ENCODE data around the gene TNFRSF9.
"Not testable (repeated sequence)": the region's sequence is repeated elsewhere in the genome, so short reads cannot be mapped to it uniquely, and the experiment has no call there.

TNFRSF9 gene

GRCh38 chr1:7940745-7941436 lies at the start of gene TNFRSF9:
Gene TNFRSF9, minus strand, starts transcription at chr1:7940839. Its CDS starts 845 bp downstream, at chr1:7939994.
- DNase-seq: no peak

GRCh38 chr1:7989762-7990428 lies 49.3 kb upstream of the TNFRSF9 start:
- DNase-seq: no peak

GRCh38 chr1:7988576-7988975 lies 47.9 kb upstream of the TNFRSF9 start:
- no peak for DNase-seq

GRCh38 chr1:7987528-7987927 lies 46.9 kb upstream of the TNFRSF9 start:
- DNase-seq: no peak

- DNase-seq: no peak
These were observed 45.4 kb upstream of the TNFRSF9 start for GRCh38 chr1:7985851-7986612.

GRCh38 chr1:7984811-7985210 lies 44.2 kb upstream of the TNFRSF9 start:
- peak; percentile 4 for DNase-seq

GRCh38 chr1:7983086-7983778 lies 42.6 kb upstream of the TNFRSF9 start:
- no peak for DNase-seq

- no peak for DNase-seq
These were observed 40.3 kb upstream of the TNFRSF9 start for GRCh38 chr1:7980984-7981383.

GRCh38 chr1:7975212-7975865 lies 34.7 kb upstream of the TNFRSF9 start:
- no peak for DNase-seq

GRCh38 chr1:7973086-7973485 lies 32.4 kb upstream of the TNFRSF9 start:
- DNase-seq: no peak

- DNase-seq: no peak
These were observed 31.6 kb upstream of the TNFRSF9 start for GRCh38 chr1:7972285-7972684.

- DNase-seq: no peak
These were observed 30.4 kb upstream of the TNFRSF9 start for GRCh38 chr1:7971024-7971423.

GRCh38 chr1:7970246-7970645 lies 29.6 kb upstream of the TNFRSF9 start:
- no peak for DNase-seq

- no peak for DNase-seq
These were observed 27.0 kb upstream of the TNFRSF9 start for GRCh38 chr1:7967651-7968050.

- DNase-seq: no peak
These were observed 26.6 kb upstream of the TNFRSF9 start for GRCh38 chr1:7967196-7967595.

- DNase-seq: no peak
These were observed 23.8 kb upstream of the TNFRSF9 start for GRCh38 chr1:7964476-7964875.

- not testable (repeated sequence) for DNase-seq
These were observed 23.2 kb upstream of the TNFRSF9 start for GRCh38 chr1:7963841-7964240.

- not testable (repeated sequence) for DNase-seq
These were observed 22.7 kb upstream of the TNFRSF9 start for GRCh38 chr1:7963378-7963730.

GRCh38 chr1:7962636-7963377 lies 22.2 kb upstream of the TNFRSF9 start:
- no peak for DNase-seq

- DNase-seq: no peak
These were observed 21.3 kb upstream of the TNFRSF9 start for GRCh38 chr1:7962014-7962335.

- peak; percentile 88 for DNase-seq
These were observed 20.8 kb upstream of the TNFRSF9 start, which contains the start of gene PARK7 for GRCh38 chr1:7961216-7962013. Gene PARK7, plus strand, starts transcription at chr1:7961711. Its CDS starts 1,075 bp downstream, at chr1:7962786.

All from NCI-H187 treated with DMSO at 0.1 percent for 48 hours (cell line).